Fibroblast of skin of left biceps (primary cell): Measurements from ENCODE around the gene PLXNA4.
A peak's percentile ranks its signal among the peaks of the same experiment; 100 is the strongest.
"Not testable (repeated sequence)": the region's sequence is repeated elsewhere in the genome, so short reads cannot be mapped to it uniquely, and the experiment has no call there.

ENCODE experiments used
- DNase-seq, 2 experiments: peaks; one replicate each; pipeline ENCODE4 v3.0.0-alpha.2; 2013; ENCODE audit warnings: low read depth in 2 of 2

PLXNA4 gene

GRCh38 chr7:132390049-132390448 lies 186.2 kb downstream of the PLXNA4 start:
- not testable (repeated sequence) for DNase-seq

- no peak for DNase-seq
Observed at GRCh38 chr7:132388688-132389087, 187.6 kb downstream of the PLXNA4 start.

- no peak for DNase-seq
Observed at GRCh38 chr7:132387596-132387995, 188.7 kb downstream of the PLXNA4 start.

GRCh38 chr7:132386201-132386681 lies 190.0 kb downstream of the PLXNA4 start:
- no peak for DNase-seq

GRCh38 chr7:132383962-132384361 lies 192.3 kb downstream of the PLXNA4 start:
- DNase-seq = no peak

GRCh38 chr7:132381742-132382472 lies 194.4 kb downstream of the PLXNA4 start:
- no peak for DNase-seq

GRCh38 chr7:132380059-132380458 lies 196.2 kb downstream of the PLXNA4 start:
- peak; percentile 74 for DNase-seq

GRCh38 chr7:132379292-132379691 lies 197.0 kb downstream of the PLXNA4 start:
- no peak for DNase-seq

- DNase-seq = no peak
Observed at GRCh38 chr7:132377703-132378584, 198.3 kb downstream of the PLXNA4 start.

- DNase-seq = no peak
Observed at GRCh38 chr7:132377015-132377414, 199.3 kb downstream of the PLXNA4 start.

GRCh38 chr7:132376361-132377013 lies 199.8 kb downstream of the PLXNA4 start:
- no peak for DNase-seq

GRCh38 chr7:132373879-132374278 lies 202.4 kb downstream of the PLXNA4 start:
- DNase-seq = no peak

GRCh38 chr7:132373041-132373440 lies 203.2 kb downstream of the PLXNA4 start:
- DNase-seq = no peak

- DNase-seq = no peak
Observed at GRCh38 chr7:132371948-132372347, 204.3 kb downstream of the PLXNA4 start.

GRCh38 chr7:132368246-132368900 lies 207.9 kb downstream of the PLXNA4 start:
- DNase-seq = no peak

GRCh38 chr7:132367795-132368194 lies 208.5 kb downstream of the PLXNA4 start:
- no peak for DNase-seq

GRCh38 chr7:132367004-132367403 lies 209.3 kb downstream of the PLXNA4 start:
- no peak for DNase-seq

- DNase-seq = no peak
Observed at GRCh38 chr7:132364226-132364625, 212.0 kb downstream of the PLXNA4 start.

- no peak for DNase-seq
Observed at GRCh38 chr7:132362059-132362458, 214.2 kb downstream of the PLXNA4 start.

GRCh38 chr7:132361146-132361545 lies 215.1 kb downstream of the PLXNA4 start:
- no peak for DNase-seq

GRCh38 chr7:132359743-132360142 lies 216.5 kb downstream of the PLXNA4 start:
- no peak for DNase-seq

- DNase-seq = no peak
Observed at GRCh38 chr7:132355048-132355447, 221.2 kb downstream of the PLXNA4 start.
